ENCODE data around the gene CXCL9. TPM values are rescaled to one million over a fixed set of nuclear protein-coding genes. Genes with fewer than 3 reads are reported as not detected.
"Not testable (repeated sequence)": the region's sequence is repeated elsewhere in the genome, so short reads cannot be mapped to it uniquely, and the experiment has no call there.

CXCL9 gene
- total and polyA plus RNA-seq, 3 donors from 2014 or later: 3.9 to 11.2 (median 3.9) TPM

DNA sequence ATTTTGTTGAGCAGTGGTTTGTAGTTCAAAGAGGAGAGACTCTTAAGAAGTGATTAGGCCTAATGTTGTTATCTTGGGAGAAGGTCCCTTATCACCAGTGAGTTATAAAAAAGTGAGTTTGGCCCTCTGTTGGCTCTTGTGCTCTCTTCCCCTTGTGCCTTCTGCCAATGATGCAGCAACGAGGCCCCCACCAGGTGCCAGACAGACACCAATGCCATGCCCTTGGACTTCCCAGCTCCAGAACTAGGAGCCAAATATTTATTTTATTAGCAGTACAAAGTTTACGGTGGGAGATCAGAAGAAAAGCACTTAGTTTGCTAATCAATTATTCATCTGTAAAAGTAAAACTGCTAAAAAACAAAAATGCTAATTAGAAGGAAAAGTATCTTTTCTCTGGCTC, 43.8 kb downstream of the CXCL9 start:
- no peaks in the 10 kb centered on the region for H3K36me3 ChIP-seq (ENCODE audit: low read depth, missing control alignments)
- no peak overlapping the region for H3K4me3 ChIP-seq
- no peak overlapping the region for H3K27ac ChIP-seq
- DNase-seq: no peak
- TF ChIP-seq, protein P1, sequence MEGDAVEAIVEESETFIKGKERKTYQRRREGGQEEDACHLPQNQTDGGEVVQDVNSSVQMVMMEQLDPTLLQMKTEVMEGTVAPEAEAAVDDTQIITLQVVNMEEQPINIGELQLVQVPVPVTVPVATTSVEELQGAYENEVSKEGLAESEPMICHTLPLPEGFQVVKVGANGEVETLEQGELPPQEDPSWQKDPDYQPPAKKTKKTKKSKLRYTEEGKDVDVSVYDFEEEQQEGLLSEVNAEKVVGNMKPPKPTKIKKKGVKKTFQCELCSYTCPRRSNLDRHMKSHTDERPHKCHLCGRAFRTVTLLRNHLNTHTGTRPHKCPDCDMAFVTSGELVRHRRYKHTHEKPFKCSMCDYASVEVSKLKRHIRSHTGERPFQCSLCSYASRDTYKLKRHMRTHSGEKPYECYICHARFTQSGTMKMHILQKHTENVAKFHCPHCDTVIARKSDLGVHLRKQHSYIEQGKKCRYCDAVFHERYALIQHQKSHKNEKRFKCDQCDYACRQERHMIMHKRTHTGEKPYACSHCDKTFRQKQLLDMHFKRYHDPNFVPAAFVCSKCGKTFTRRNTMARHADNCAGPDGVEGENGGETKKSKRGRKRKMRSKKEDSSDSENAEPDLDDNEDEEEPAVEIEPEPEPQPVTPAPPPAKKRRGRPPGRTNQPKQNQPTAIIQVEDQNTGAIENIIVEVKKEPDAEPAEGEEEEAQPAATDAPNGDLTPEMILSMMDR (IDR thresholded peaks at IDR 0.05): no peak
- no peak for TF ChIP-seq POLR2A (IDR thresholded peaks at IDR 0.05)
- H3K9me3 ChIP-seq: no peaks in the 10 kb centered on the region
- 42 to 47% methylated on average over 2 of the region's 2 CpGs for WGBS, 2 donors
- H3K4me1 ChIP-seq: no peaks in the 10 kb centered on the region
- no peaks in the 10 kb centered on the region for H3K27me3 ChIP-seq
- intact Hi-C loops (cut with DNase I; ENCODE audit: low total_unique reads): no loop called here

DNA sequence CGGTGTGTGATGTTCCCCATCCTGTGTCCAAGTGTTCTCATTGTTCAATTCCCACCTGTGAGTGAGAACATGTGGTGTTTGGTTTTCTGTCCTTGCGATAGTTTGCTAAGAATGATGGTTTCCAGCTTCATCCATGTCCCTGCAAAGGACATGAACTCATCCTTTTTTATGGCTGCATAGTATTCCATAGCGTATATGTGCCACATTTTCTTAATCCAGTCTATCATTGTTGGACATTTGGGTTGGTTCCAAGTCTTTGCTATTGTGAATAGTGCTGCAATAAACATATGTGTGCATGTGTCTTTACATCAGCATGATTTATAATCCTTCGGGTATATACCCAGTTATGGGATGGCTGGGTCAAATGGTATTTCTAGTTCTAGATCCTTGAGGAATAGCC, 45.2 kb downstream of the CXCL9 start:
- WGBS, 2 donors: 98 to 99% methylated on average over 4 of the region's 4 CpGs
- H3K36me3 ChIP-seq (ENCODE audit: low read depth, missing control alignments); H3K27ac ChIP-seq; H3K27me3 ChIP-seq; H3K9me3 ChIP-seq; DNase-seq; H3K4me1 ChIP-seq; intact Hi-C loops (cut with DNase I; ENCODE audit: low total_unique reads); H3K4me3 ChIP-seq: not testable (repeated sequence)

DNA sequence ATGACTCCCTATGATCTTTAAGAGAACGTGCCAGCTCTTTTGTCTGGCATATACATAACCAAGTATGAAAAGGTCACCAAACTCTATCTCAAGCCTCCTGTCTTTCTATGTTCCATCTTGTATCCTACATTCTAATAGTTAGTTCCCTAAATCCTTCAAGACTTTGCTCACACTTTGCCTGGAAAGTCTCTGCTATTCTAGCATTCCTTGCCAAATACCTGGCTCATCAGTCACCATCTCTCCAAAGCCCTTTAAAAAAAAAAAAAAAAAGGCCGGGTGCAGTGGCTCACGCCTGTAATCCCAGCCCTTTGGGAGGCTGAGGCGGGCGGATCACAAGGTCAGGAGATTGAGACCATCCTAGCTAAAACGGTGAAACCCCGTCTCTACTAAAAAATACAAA, 48.8 kb downstream of the CXCL9 start:
- H3K4me3 ChIP-seq; H3K27ac ChIP-seq; H3K36me3 ChIP-seq (ENCODE audit: low read depth, missing control alignments); DNase-seq; H3K9me3 ChIP-seq; intact Hi-C loops (cut with DNase I; ENCODE audit: low total_unique reads); H3K4me1 ChIP-seq; H3K27me3 ChIP-seq: not testable (repeated sequence)
- WGBS, 2 donors: 94 to 96% methylated on average over 7 of the region's 7 CpGs

DNA sequence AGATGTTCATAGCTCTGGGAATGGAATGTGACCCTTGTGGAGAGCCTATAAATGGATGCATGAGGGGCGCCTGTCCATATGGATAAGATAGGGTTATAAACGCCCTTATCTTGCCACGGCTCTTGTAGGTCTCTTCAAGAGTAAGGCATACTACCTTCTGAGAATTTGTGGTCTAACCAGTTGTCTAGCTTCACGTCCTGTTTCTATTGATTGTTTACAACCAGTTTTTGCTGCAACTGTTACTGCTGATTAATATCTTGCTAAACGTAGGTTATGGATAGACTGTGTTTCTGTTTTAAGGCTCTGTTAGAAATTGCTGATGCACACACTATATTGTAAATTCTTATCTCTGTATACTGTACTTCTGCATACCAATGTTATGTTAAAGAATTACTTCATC, 52.5 kb downstream of the CXCL9 start:
- intact Hi-C loops (cut with DNase I; ENCODE audit: low total_unique reads); H3K4me3 ChIP-seq; H3K27me3 ChIP-seq; H3K9me3 ChIP-seq; H3K27ac ChIP-seq; H3K4me1 ChIP-seq; DNase-seq; H3K36me3 ChIP-seq (ENCODE audit: low read depth, missing control alignments): not testable (repeated sequence)
- 85 to 87% methylated on average over 5 of the region's 5 CpGs for WGBS, 2 donors

DNA sequence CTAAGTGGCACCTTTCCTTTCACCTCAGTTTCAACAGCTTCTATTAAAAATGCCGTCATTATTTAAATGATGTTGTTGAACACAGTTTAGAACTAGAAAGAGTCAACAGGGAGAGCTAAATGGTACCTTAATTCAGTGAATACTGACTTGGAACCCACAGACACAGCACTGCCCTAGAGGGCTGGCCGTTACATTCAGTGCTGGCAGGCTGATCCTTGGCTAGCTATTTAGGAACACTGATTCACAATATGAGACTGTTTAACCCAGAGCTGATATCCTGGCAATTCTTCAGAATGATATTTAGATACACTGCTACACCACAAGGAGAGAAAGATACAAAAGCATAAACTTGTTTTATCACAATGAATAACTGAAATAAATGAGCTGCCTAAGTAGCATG, 53.8 kb downstream of the CXCL9 start:
- Histone ChIP-seq H3K9me3 (no peaks in the 10 kb centered on the region), H3K27me3 (no peaks in the 10 kb centered on the region), H3K4me3 (no peak overlapping the region), H3K4me1 (no peaks in the 10 kb centered on the region), H3K36me3 (ENCODE audit: low read depth, missing control alignments) (no peaks in the 10 kb centered on the region), H3K27ac (no peak overlapping the region)
- intact Hi-C loops (cut with DNase I; ENCODE audit: low total_unique reads): no loop called here
- 36 to 65% methylated on average over 2 of the region's 2 CpGs for WGBS, 2 donors
- TF ChIP-seq POLR2A (IDR thresholded peaks at IDR 0.05): no peak
- TF ChIP-seq, protein P1 (IDR thresholded peaks at IDR 0.05): no peak
- no peak for DNase-seq

Other genes with a start within 250 kb of the CXCL9 start
- under 1 TPM; 0.50 to 0.71 TPM for gene PPEF2, start 105.1 kb downstream of the CXCL9 start, total RNA-seq
- gene PPEF2, start 105.1 kb downstream of the CXCL9 start, polyA plus RNA-seq (ENCODE audit: insufficient read depth, low read depth, low replicate concordance): 1.4 TPM
- 10 to 100 TPM; 15.2 to 24.9 TPM for gene NAAA, start 66.5 kb downstream of the CXCL9 start, total RNA-seq
- gene NAAA, start 66.5 kb downstream of the CXCL9 start, polyA plus RNA-seq (ENCODE audit: insufficient read depth, low read depth, low replicate concordance): 6.3 TPM
- 10 to 100 TPM; 54.6 to 55.2 TPM for gene SDAD1, start 16.6 kb downstream of the CXCL9 start, total RNA-seq
- 38.8 TPM for gene SDAD1, start 16.6 kb downstream of the CXCL9 start, polyA plus RNA-seq (ENCODE audit: insufficient read depth, low read depth, low replicate concordance)
- gene CXCL10, start 16.0 kb upstream of the CXCL9 start, total RNA-seq: not detected
- 5.9 TPM for gene CXCL10, start 16.0 kb upstream of the CXCL9 start, polyA plus RNA-seq (ENCODE audit: insufficient read depth, low read depth, low replicate concordance)
- under 1 TPM in 1 of 2 donors, not detected in 1; 0.55 TPM for gene CXCL11, start 28.6 kb upstream of the CXCL9 start, total RNA-seq
- 2.0 TPM for gene CXCL11, start 28.6 kb upstream of the CXCL9 start, polyA plus RNA-seq (ENCODE audit: insufficient read depth, low read depth, low replicate concordance)
- gene ART3, start 67.2 kb upstream of the CXCL9 start, total RNA-seq: 10 to 100 TPM; 52.5 to 73.9 TPM
- 166 TPM for gene ART3, start 67.2 kb upstream of the CXCL9 start, polyA plus RNA-seq (ENCODE audit: insufficient read depth, low read depth, low replicate concordance)
- gene NUP54, start 140.9 kb upstream of the CXCL9 start, total RNA-seq: 10 to 100 TPM; 45.0 to 48.6 TPM
- 39.0 TPM for gene NUP54, start 140.9 kb upstream of the CXCL9 start, polyA plus RNA-seq (ENCODE audit: insufficient read depth, low read depth, low replicate concordance)
- 100 to 1,000 TPM; 115 TPM for gene SCARB2, start 206.3 kb upstream of the CXCL9 start, total RNA-seq
- 79.0 TPM for gene SCARB2, start 206.3 kb upstream of the CXCL9 start, polyA plus RNA-seq (ENCODE audit: insufficient read depth, low read depth, low replicate concordance)
- gene FAM47E, start 244.2 kb upstream of the CXCL9 start, total RNA-seq: 10 to 100 TPM; 11.0 to 15.4 TPM
- gene FAM47E, start 244.2 kb upstream of the CXCL9 start, polyA plus RNA-seq (ENCODE audit: insufficient read depth, low read depth, low replicate concordance): 22.8 TPM